DOHH2 (cell line): ENCODE results near the gene COL3A1.

ENCODE experiments used
- EZH2phosphoT487 ChIP-seq: fragments of 200-600 bp; sonication (generic); IDR thresholded peaks from 2 replicates; pipeline ENCODE4 v1.6.1; 2017; ENCODE audit warnings: borderline replicate concordance, mild to moderate bottlenecking, antibody characterized with exemption, low read length, moderate library complexity, mixed read lengths
- TF ChIP-seq, protein P1 (sequence below): fragments of 200-600 bp; sonication (generic); IDR thresholded peaks from one replicate; pipeline ENCODE4 v1.5.1; 2014; ENCODE audit warnings: antibody characterized with exemption, mild to moderate bottlenecking, low read depth, low read length; ENCODE audit not compliant: poor library complexity, severe bottlenecking

GRCh38 chr2:188979187-188980114, 5.3 kb downstream of the COL3A1 start:
- TF ChIP-seq, protein P1, sequence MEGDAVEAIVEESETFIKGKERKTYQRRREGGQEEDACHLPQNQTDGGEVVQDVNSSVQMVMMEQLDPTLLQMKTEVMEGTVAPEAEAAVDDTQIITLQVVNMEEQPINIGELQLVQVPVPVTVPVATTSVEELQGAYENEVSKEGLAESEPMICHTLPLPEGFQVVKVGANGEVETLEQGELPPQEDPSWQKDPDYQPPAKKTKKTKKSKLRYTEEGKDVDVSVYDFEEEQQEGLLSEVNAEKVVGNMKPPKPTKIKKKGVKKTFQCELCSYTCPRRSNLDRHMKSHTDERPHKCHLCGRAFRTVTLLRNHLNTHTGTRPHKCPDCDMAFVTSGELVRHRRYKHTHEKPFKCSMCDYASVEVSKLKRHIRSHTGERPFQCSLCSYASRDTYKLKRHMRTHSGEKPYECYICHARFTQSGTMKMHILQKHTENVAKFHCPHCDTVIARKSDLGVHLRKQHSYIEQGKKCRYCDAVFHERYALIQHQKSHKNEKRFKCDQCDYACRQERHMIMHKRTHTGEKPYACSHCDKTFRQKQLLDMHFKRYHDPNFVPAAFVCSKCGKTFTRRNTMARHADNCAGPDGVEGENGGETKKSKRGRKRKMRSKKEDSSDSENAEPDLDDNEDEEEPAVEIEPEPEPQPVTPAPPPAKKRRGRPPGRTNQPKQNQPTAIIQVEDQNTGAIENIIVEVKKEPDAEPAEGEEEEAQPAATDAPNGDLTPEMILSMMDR, result no peak
- TF ChIP-seq EZH2phosphoT487, result no peak
